ENCODE results near the gene KIAA1958.

Gene KIAA1958

DNA sequence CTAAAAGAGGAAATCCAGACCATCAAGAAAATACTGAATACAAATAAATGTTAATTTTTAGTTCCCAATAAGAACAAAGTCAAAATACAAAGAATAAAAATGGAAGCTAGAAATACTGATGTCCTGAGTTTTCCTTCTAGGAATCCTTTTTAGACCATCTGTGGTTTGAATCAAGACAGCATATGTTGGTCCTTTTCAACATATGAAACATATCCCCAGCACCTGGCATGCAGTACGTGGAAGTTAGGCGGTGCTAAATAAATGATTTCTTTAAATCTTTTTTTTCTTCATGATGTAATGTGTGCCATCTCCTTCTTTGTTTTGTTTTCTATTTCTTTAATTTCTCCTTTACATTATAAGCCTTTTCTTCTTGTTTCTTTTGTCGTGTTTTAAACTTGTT lies 34.0 kb downstream of the KIAA1958 start:
- no peak for DNase-seq
- H3K36me3 ChIP-seq (replicated peaks): no peaks in the 10 kb centered on the region
- no peak overlapping the region for H3K4me3 ChIP-seq (ENCODE audit: low read depth, low read length)
- in situ Hi-C loops (cut with HindIII; ENCODE audit: low pct_ligation_motif_present, low sequenced_read_pairs): no loop called here
- no peak overlapping the region for H3K27ac ChIP-seq
- TF ChIP-seq CTCF (IDR thresholded peaks at IDR 0.05; ENCODE audit: low read depth, low read length, missing control alignments): no peak
- no peaks in the 10 kb centered on the region for H3K27me3 ChIP-seq (replicated peaks)

- no peak overlapping the region for H3K27ac ChIP-seq
- no peak for DNase-seq
- no peaks in the 10 kb centered on the region for H3K36me3 ChIP-seq (replicated peaks)
- in situ Hi-C loops (cut with HindIII; ENCODE audit: low pct_ligation_motif_present, low sequenced_read_pairs): no loop called here
- no peaks in the 10 kb centered on the region for H3K27me3 ChIP-seq (replicated peaks)
- TF ChIP-seq CTCF (IDR thresholded peaks at IDR 0.05; ENCODE audit: low read depth, low read length, missing control alignments): no peak
- no peak overlapping the region for H3K4me3 ChIP-seq (ENCODE audit: low read depth, low read length)
Measured at GRCh38 chr9:112526973-112527372, 40.3 kb downstream of the KIAA1958 start.

GRCh38 chr9:112527959-112528358 lies 41.3 kb downstream of the KIAA1958 start:
- in situ Hi-C loops (cut with HindIII; ENCODE audit: low pct_ligation_motif_present, low sequenced_read_pairs): no loop called here
- Histone ChIP-seq H3K36me3 (replicated peaks) (no peaks in the 10 kb centered on the region), H3K4me3 (ENCODE audit: low read depth, low read length) (no peak overlapping the region), H3K27me3 (replicated peaks) (no peaks in the 10 kb centered on the region), H3K27ac (no peak overlapping the region)
- DNase-seq: no peak
- TF ChIP-seq CTCF (IDR thresholded peaks at IDR 0.05; ENCODE audit: low read depth, low read length, missing control alignments): no peak

GRCh38 chr9:112529316-112529715 lies 42.7 kb downstream of the KIAA1958 start:
- no peak for DNase-seq
- Histone ChIP-seq H3K4me3 (ENCODE audit: low read depth, low read length) (no peak overlapping the region), H3K27ac (no peak overlapping the region), H3K27me3 (replicated peaks) (no peaks in the 10 kb centered on the region), H3K36me3 (replicated peaks) (no peaks in the 10 kb centered on the region)
- no peak for TF ChIP-seq CTCF (IDR thresholded peaks at IDR 0.05; ENCODE audit: low read depth, low read length, missing control alignments)
- in situ Hi-C loops (cut with HindIII; ENCODE audit: low pct_ligation_motif_present, low sequenced_read_pairs): no loop called here

DNA sequence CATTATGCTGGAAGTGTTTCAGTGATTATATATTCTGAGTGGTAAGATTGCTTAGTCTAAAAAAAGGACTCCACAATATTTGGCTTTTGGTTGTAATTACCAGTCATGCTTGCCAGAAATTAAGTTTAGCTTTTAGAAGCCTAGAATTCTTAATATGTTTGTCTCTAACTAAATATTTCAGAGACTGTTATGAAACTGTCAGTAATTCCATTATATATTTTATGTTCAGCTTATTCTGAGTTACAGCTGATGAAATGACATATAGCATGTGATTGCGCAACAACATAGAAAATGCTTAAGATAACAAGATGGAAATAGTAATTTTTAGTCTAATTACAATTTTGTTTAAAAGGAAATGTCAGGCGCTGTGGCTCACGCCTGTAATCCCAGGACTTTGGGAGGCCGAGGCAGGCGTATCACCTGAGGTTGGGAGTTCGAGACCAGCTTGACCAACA lies 44.2 kb downstream of the KIAA1958 start:
- in situ Hi-C loops (cut with HindIII; ENCODE audit: low pct_ligation_motif_present, low sequenced_read_pairs): no loop called here
- TF ChIP-seq CTCF (IDR thresholded peaks at IDR 0.05; ENCODE audit: low read depth, low read length, missing control alignments): no peak
- no peaks in the 10 kb centered on the region for H3K27me3 ChIP-seq (replicated peaks)

DNA sequence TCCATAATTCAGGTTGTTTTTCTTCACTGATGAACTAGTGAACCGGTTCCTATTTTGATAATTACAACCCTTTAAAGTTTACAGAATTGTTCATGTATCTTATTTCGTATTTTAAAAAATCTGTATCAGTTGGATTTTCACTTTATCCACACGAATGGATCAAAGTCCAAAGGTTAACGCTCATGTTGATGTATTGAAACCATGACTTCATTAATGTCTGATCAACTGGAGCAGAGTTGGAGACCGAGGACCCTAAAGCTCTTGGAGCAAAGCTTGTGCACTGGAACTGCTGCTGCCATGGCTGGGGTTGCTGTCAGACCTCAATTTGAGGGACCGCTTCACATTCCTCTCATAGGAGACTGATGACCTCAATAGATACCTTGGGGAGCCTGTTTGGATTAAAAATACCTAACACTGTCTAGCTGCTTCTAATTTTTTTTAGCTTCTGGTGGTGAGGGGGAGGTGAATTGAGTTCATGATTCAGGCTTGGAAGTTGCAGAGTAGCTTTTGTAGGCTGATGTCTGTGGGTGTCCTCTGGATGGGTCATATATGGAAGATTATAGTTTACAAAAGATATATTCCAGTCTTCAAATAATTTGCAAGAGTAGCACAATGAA lies 45.1 kb downstream of the KIAA1958 start:
- TF ChIP-seq CTCF (IDR thresholded peaks at IDR 0.05; ENCODE audit: low read depth, low read length, missing control alignments): no peak
- H3K27ac ChIP-seq: no peak overlapping the region
- no peaks in the 10 kb centered on the region for H3K27me3 ChIP-seq (replicated peaks)
- H3K36me3 ChIP-seq (replicated peaks): no peaks in the 10 kb centered on the region
- in situ Hi-C loops (cut with HindIII; ENCODE audit: low pct_ligation_motif_present, low sequenced_read_pairs): no loop called here
- no peak overlapping the region for H3K4me3 ChIP-seq (ENCODE audit: low read depth, low read length)
- DNase-seq: peak; percentile 45

More for the DNA sequence above, 44.2 kb downstream of the KIAA1958 start:
- Histone ChIP-seq H3K4me3 (ENCODE audit: low read depth, low read length) (no peak overlapping the region), H3K27ac (no peak overlapping the region), H3K36me3 (replicated peaks) (no peaks in the 10 kb centered on the region)
- no peak for DNase-seq

Measured in brain microvascular endothelial cell (primary cell).